Measurements from ENCODE around the gene RGR.

RGR gene

GRCh38 chr10:84270708-84271107, 25.9 kb downstream of the RGR start:
- TF ChIP-seq EP300 (IDR thresholded peaks at IDR 0.05; ENCODE audit: borderline replicate concordance) (no peak), CREB1 (IDR thresholded peaks at IDR 0.05; ENCODE audit: low read depth) (no peak), EGR1 (IDR thresholded peaks at IDR 0.05) (no peak), ZBTB7A (IDR thresholded peaks at IDR 0.05; ENCODE audit: low read depth) (no peak)

GRCh38 chr10:84279876-84280475, 35.1 kb downstream of the RGR start:
- TF ChIP-seq YY1 (IDR thresholded peaks at IDR 0.05; ENCODE audit: low read depth) = peak; percentile 59

- no peak for TF ChIP-seq FOXM1 (IDR thresholded peaks at IDR 0.05; ENCODE audit: borderline replicate concordance, low read depth)
- no peak for TF ChIP-seq NFIC (IDR thresholded peaks at IDR 0.05)
- TF ChIP-seq CREB1 (IDR thresholded peaks at IDR 0.05; ENCODE audit: low read depth) = no peak
- TF ChIP-seq EGR1 (IDR thresholded peaks at IDR 0.05) = no peak
- no peak for TF ChIP-seq ZBTB7A (IDR thresholded peaks at IDR 0.05; ENCODE audit: low read depth)
- TF ChIP-seq TCF12 (IDR thresholded peaks at IDR 0.05; ENCODE audit: low read depth) = no peak
- no peak for TF ChIP-seq TEAD4 (IDR thresholded peaks at IDR 0.05)
- TF ChIP-seq CEBPB (IDR thresholded peaks at IDR 0.05) = no peak
- TF ChIP-seq RAD21 (IDR thresholded peaks at IDR 0.05; ENCODE audit: low read depth) = no peak
- no peak for TF ChIP-seq EP300 (IDR thresholded peaks at IDR 0.05; ENCODE audit: borderline replicate concordance)
- no peak for TF ChIP-seq MAX (IDR thresholded peaks at IDR 0.05)
- TF ChIP-seq TAF1 (IDR thresholded peaks at IDR 0.05; ENCODE audit: low read depth) = no peak
- no peak for TF ChIP-seq YY1 (IDR thresholded peaks at IDR 0.05; ENCODE audit: low read depth)
- TF ChIP-seq USF1 (IDR thresholded peaks at IDR 0.05) = no peak
These were observed 41.8 kb downstream of the RGR start for GRCh38 chr10:84286695-84287094.

GRCh38 chr10:84288151-84288550, 43.3 kb downstream of the RGR start:
- no peak for TF ChIP-seq CREB1 (IDR thresholded peaks at IDR 0.05; ENCODE audit: low read depth)
- TF ChIP-seq ZBTB7A (IDR thresholded peaks at IDR 0.05; ENCODE audit: low read depth) = no peak
- no peak for TF ChIP-seq TEAD4 (IDR thresholded peaks at IDR 0.05)
- no peak for TF ChIP-seq NFIC (IDR thresholded peaks at IDR 0.05)
- TF ChIP-seq MAX (IDR thresholded peaks at IDR 0.05) = no peak
- TF ChIP-seq CEBPB (IDR thresholded peaks at IDR 0.05) = no peak
- TF ChIP-seq TAF1 (IDR thresholded peaks at IDR 0.05; ENCODE audit: low read depth) = no peak
- TF ChIP-seq EP300 (IDR thresholded peaks at IDR 0.05; ENCODE audit: borderline replicate concordance) = no peak
- TF ChIP-seq YY1 (IDR thresholded peaks at IDR 0.05; ENCODE audit: low read depth) = no peak
- no peak for TF ChIP-seq FOXM1 (IDR thresholded peaks at IDR 0.05; ENCODE audit: borderline replicate concordance, low read depth)
- no peak for TF ChIP-seq TCF12 (IDR thresholded peaks at IDR 0.05; ENCODE audit: low read depth)
- TF ChIP-seq USF1 (IDR thresholded peaks at IDR 0.05) = no peak
- no peak for TF ChIP-seq REST (IDR thresholded peaks at IDR 0.05; ENCODE audit: low read depth)
- TF ChIP-seq RAD21 (IDR thresholded peaks at IDR 0.05; ENCODE audit: low read depth) = no peak

- TF ChIP-seq ZBTB7A (IDR thresholded peaks at IDR 0.05; ENCODE audit: low read depth) (no peak), CEBPB (IDR thresholded peaks at IDR 0.05) (no peak), EP300 (IDR thresholded peaks at IDR 0.05; ENCODE audit: borderline replicate concordance) (no peak), CREB1 (IDR thresholded peaks at IDR 0.05; ENCODE audit: low read depth) (no peak), RAD21 (IDR thresholded peaks at IDR 0.05; ENCODE audit: low read depth) (no peak), YY1 (IDR thresholded peaks at IDR 0.05; ENCODE audit: low read depth) (no peak), NFIC (IDR thresholded peaks at IDR 0.05) (no peak), TAF1 (IDR thresholded peaks at IDR 0.05; ENCODE audit: low read depth) (no peak)
These were observed 44.8 kb downstream of the RGR start for GRCh38 chr10:84289521-84290200.

GRCh38 chr10:84290235-84290634, 45.4 kb downstream of the RGR start:
- TF ChIP-seq USF1 (IDR thresholded peaks at IDR 0.05) = no peak
- no peak for TF ChIP-seq EP300 (IDR thresholded peaks at IDR 0.05; ENCODE audit: borderline replicate concordance)
- no peak for TF ChIP-seq EGR1 (IDR thresholded peaks at IDR 0.05)
- TF ChIP-seq TAF1 (IDR thresholded peaks at IDR 0.05; ENCODE audit: low read depth) = no peak
- TF ChIP-seq RAD21 (IDR thresholded peaks at IDR 0.05; ENCODE audit: low read depth) = no peak

GRCh38 chr10:84291384-84291783, 46.5 kb downstream of the RGR start:
- TF ChIP-seq TAF1 (IDR thresholded peaks at IDR 0.05; ENCODE audit: low read depth) = no peak
- 0 out of 2 replicates have a peak, but pooled peaks have one; percentile 11 for TF ChIP-seq RAD21 (IDR thresholded peaks at IDR 0.05; ENCODE audit: low read depth)
- peak; percentile 68 for TF ChIP-seq MAX (IDR thresholded peaks at IDR 0.05)
- TF ChIP-seq EP300 (IDR thresholded peaks at IDR 0.05; ENCODE audit: borderline replicate concordance) = no peak
- no peak for TF ChIP-seq CREB1 (IDR thresholded peaks at IDR 0.05; ENCODE audit: low read depth)
- TF ChIP-seq TEAD4 (IDR thresholded peaks at IDR 0.05) = no peak
- peak; percentile 100 for TF ChIP-seq REST (IDR thresholded peaks at IDR 0.05; ENCODE audit: low read depth)
- 0 out of 2 replicates have a peak, but pooled peaks have one; percentile 7 for TF ChIP-seq USF1 (IDR thresholded peaks at IDR 0.05)
- TF ChIP-seq NFIC (IDR thresholded peaks at IDR 0.05) = 0 out of 2 replicates have a peak, but pooled peaks have one; percentile 10
- TF ChIP-seq ZBTB7A (IDR thresholded peaks at IDR 0.05; ENCODE audit: low read depth) = no peak
- TF ChIP-seq YY1 (IDR thresholded peaks at IDR 0.05; ENCODE audit: low read depth) = 0 out of 2 replicates have a peak, but pooled peaks have one; percentile 33
